NCI-H2196 (cell line): ENCODE data around the gene RNF19B.

Source experiments
- DNase-seq: peaks from one replicate; lab custom pipeline; 2025; ENCODE audit not compliant: unreplicated experiment; lab: John Stamatoyannopoulos, UW

The RNF19B gene

GRCh38 chr1:32890516-32891240 lies 73.9 kb downstream of the RNF19B start:
- no peak for DNase-seq

GRCh38 chr1:32889731-32890278 lies 74.8 kb downstream of the RNF19B start:
- no peak for DNase-seq

DNA sequence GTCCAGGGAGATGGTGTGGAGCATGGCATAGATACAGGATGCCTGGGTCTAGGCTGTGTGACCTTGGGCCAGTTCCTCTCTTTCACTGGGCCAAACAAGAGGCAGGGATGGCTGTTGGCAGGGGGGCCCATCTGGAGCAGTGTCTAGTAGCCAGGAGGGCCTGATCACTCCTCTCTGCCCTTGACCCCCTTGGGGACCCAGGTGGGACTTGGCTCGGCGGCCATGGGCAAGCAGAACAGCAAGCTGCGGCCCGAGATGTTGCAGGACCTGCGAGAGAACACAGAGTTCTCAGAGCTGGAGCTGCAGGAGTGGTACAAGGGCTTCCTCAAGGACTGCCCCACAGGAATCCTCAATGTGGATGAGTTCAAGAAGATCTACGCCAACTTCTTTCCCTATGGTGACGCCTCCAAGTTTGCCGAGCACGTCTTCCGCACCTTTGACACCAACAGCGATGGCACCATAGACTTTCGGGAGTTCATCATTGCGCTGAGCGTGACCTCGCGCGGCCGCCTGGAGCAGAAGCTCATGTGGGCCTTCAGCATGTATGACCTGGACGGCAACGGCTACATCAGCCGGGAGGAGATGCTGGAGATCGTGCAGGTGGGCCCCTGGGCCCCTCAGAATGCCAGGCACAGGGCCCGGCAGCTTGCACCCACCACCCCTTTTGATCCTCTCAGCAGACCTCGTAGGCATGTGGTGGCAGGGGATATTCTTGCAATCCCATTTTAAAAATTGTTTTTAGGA lies 75.8 kb downstream of the RNF19B start:
- no peak for DNase-seq

DNA sequence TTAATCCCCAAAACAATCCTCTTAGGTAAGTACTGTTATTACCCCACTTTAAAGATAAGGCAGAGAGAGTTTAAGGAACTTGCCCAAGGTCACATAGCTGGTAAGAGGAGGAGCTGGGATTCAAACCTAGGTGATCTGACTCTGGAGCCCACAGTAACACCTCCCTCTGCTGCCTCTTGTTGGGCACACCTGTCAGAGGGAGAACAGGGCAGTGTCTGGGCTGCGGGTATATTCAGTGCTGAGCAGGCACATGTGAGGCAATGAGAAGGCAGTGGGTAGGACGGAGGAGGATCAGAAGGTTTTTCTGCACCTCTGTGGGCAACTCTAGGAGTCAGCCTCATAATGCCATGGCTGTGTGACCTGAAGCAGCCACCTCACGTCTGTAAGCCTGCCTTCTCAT lies 76.5 kb downstream of the RNF19B start:
- DNase-seq, result no peak

DNA sequence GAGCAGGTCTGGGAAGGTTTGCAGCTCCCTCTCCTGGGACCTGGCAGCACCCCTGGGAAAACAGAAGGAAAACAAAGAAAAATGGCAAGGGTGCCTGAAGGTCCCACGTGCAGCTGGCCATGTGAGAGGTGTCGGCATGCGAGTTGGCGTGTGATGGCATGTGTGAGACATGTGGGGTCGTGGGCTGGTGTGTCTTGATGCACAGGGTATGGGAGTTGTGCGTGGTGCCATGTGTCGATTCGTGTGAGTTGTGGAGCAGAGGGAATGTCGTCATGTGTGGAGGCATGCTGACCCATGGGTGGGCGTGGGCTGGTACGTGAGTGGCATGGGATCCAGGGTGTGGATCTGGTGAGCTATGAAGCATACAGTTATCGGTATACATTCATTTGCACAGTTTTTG lies 77.0 kb downstream of the RNF19B start:
- no peak for DNase-seq

DNA sequence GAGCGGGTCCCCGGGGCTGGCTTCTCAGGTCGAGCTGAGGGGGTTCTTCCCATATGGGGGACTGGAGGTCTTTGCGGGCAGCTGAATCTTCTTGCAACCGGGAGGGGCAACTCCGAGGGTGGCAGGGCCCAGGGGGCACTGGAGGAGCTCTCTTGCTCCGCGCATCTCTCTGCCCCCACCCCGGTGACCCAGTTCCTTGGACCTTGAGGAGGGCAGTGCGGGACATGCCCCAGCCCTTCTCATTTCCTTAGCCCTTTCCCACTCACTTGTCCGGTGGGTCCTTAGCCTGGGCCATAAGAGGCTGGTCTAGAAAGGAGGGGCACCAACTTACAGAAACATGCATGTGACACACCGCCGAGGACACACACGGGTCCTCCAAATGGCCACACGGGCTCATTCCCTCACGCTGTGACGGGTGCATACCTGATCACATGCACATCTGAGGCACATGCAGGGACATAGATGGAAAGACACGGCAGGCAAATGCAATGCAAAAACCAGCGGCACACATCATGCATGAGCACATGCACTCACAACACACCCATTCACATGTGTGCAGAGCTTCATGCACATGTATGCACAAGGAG lies 77.7 kb downstream of the RNF19B start:
- DNase-seq, result no peak
